ENCODE results near the gene SORBS2.
A peak's percentile ranks its signal among the peaks of the same experiment; 100 is the strongest.

GRCh38 chr4:185536411-185536709, 275.6 kb downstream of the SORBS2 start:
- TF ChIP-seq, protein P1, sequence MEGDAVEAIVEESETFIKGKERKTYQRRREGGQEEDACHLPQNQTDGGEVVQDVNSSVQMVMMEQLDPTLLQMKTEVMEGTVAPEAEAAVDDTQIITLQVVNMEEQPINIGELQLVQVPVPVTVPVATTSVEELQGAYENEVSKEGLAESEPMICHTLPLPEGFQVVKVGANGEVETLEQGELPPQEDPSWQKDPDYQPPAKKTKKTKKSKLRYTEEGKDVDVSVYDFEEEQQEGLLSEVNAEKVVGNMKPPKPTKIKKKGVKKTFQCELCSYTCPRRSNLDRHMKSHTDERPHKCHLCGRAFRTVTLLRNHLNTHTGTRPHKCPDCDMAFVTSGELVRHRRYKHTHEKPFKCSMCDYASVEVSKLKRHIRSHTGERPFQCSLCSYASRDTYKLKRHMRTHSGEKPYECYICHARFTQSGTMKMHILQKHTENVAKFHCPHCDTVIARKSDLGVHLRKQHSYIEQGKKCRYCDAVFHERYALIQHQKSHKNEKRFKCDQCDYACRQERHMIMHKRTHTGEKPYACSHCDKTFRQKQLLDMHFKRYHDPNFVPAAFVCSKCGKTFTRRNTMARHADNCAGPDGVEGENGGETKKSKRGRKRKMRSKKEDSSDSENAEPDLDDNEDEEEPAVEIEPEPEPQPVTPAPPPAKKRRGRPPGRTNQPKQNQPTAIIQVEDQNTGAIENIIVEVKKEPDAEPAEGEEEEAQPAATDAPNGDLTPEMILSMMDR (IDR thresholded peaks at IDR 0.05): no peak
- TF ChIP-seq EP300 (IDR thresholded peaks at IDR 0.05) (peak in 1 of 2 donors; percentile 27), POLR2A (IDR thresholded peaks at IDR 0.05) (no peak)

Data from tibial nerve (tissue), 4 donors.